HEK293 (cell line): ENCODE measurements around the gene CKMT2.

ENCODE experiments used
- CTCF ChIA-PET: fragments of 350-600 bp; formaldehyde crosslinking; extraction: SDS; loops from one replicate; lab custom pipeline; 2021; ENCODE audit warnings: antibody characterized with exemption; lab: Yijun Ruan, JAX
- POLR2A ChIA-PET: fragments of 300-600 bp; formaldehyde crosslinking; extraction: SDS; loops from one replicate; lab custom pipeline; 2020; ENCODE audit warnings: antibody characterized with exemption, inconsistent platforms; lab: Yijun Ruan, JAX
- H3K27ac ChIP-seq: fragments of 200-500 bp; sonication (Bioruptor generic); 2 replicates; pipeline ENCODE4 v1.5.1; 2014; ENCODE audit warnings: low read depth, low read length, control low read depth, inconsistent platforms; ENCODE audit errors: extremely low read depth
- H3K36me3 ChIP-seq, 2 experiments: fragments of 200-500 bp in 1 of 2; sonication (Bioruptor generic) in 1 of 2; 1 replicate in 1 of 2; 2 replicates in 1 of 2; pipeline ENCODE4 v1.5.1; 2014 to 2017; ENCODE audit warnings: inconsistent platforms in 2 of 2, low read length in 2 of 2; ENCODE audit not compliant: control insufficient read depth in 2 of 2, insufficient read depth in 1 of 2
- H3K4me1 ChIP-seq: fragments of 200-500 bp; sonication (Bioruptor generic); 2 replicates; pipeline ENCODE4 v1.5.1; 2014; ENCODE audit warnings: mild to moderate bottlenecking, low read length, inconsistent platforms; ENCODE audit not compliant: control insufficient read depth, insufficient read depth
- H3K4me3 ChIP-seq: 2 replicates; pipeline ENCODE4 v1.5.1; 2011; ENCODE audit warnings: low read depth, mild to moderate bottlenecking, control low read depth, low read length, moderate library complexity
- H3K9me3 ChIP-seq: fragments of 200-500 bp; sonication (Bioruptor generic); 2 replicates; pipeline ENCODE4 v1.5.1; 2014; ENCODE audit warnings: low read depth, low read length, inconsistent platforms; ENCODE audit not compliant: control insufficient read depth, insufficient read depth
- GLIS2 ChIP-seq: fragments of 450-650 bp; formaldehyde crosslinking; IDR thresholded peaks from 2 replicates; pipeline ENCODE4 v1.5.1; 2016; ENCODE audit warnings: missing biosample characterization, missing genetic modification characterization
- MYNN ChIP-seq: fragments of 450-650 bp; formaldehyde crosslinking; IDR thresholded peaks from 2 replicates; pipeline ENCODE4 v1.5.1; 2016; ENCODE audit warnings: missing biosample characterization, missing genetic modification characterization, borderline replicate concordance
- PRDM1 ChIP-seq: fragments of 450-650 bp; formaldehyde crosslinking; IDR thresholded peaks from 2 replicates; pipeline ENCODE4; 2016; ENCODE audit warnings: missing biosample characterization, missing genetic modification characterization
- PRDM10 ChIP-seq: fragments of 450-650 bp; formaldehyde crosslinking; IDR thresholded peaks from 2 replicates; pipeline ENCODE4 v1.5.1; 2016; ENCODE audit warnings: missing biosample characterization, missing genetic modification characterization
- REST ChIP-seq: fragments of 450-650 bp; formaldehyde crosslinking; IDR thresholded peaks from 2 replicates; pipeline ENCODE4 v1.5.1; 2016; ENCODE audit warnings: missing biosample characterization, missing genetic modification characterization
- SCRT1 ChIP-seq: fragments of 450-650 bp; formaldehyde crosslinking; IDR thresholded peaks from 2 replicates; pipeline ENCODE4 v1.5.1; 2016; ENCODE audit warnings: missing biosample characterization, missing genetic modification characterization, borderline replicate concordance
- ZBTB8A ChIP-seq: fragments of 450-650 bp; formaldehyde crosslinking; IDR thresholded peaks from 2 replicates; pipeline ENCODE4 v1.5.1; 2016; ENCODE audit warnings: missing biosample characterization, missing genetic modification characterization
- ZNF114 ChIP-seq: fragments of 450-650 bp; formaldehyde crosslinking; IDR thresholded peaks from 2 replicates; pipeline ENCODE4 v1.5.0; 2017; ENCODE audit warnings: missing biosample characterization, missing genetic modification characterization
- ZNF223 ChIP-seq: fragments of 450-650 bp; formaldehyde crosslinking; IDR thresholded peaks from 2 replicates; pipeline ENCODE4 v1.5.1; 2016; ENCODE audit warnings: missing biosample characterization, missing genetic modification characterization
- ZNF292 ChIP-seq: fragments of 450-650 bp; formaldehyde crosslinking; IDR thresholded peaks from 2 replicates; pipeline ENCODE4 v1.5.1; 2016; ENCODE audit warnings: low read depth, missing biosample characterization, missing genetic modification characterization, borderline replicate concordance
- ZNF341 ChIP-seq: fragments of 450-650 bp; formaldehyde crosslinking; IDR thresholded peaks from 2 replicates; pipeline ENCODE4; 2016; ENCODE audit warnings: low read depth, missing biosample characterization, missing genetic modification characterization
- ZNF354C ChIP-seq: fragments of 450-650 bp; formaldehyde crosslinking; IDR thresholded peaks from 2 replicates; pipeline ENCODE4 v1.5.1; 2016; ENCODE audit warnings: missing biosample characterization, missing genetic modification characterization, low read depth, borderline replicate concordance
- ZNF398 ChIP-seq: fragments of 450-650 bp; formaldehyde crosslinking; IDR thresholded peaks from 2 replicates; pipeline ENCODE4 v1.5.1; 2017; ENCODE audit warnings: missing biosample characterization, missing genetic modification characterization
- ZNF521 ChIP-seq: fragments of 450-650 bp; formaldehyde crosslinking; IDR thresholded peaks from 2 replicates; pipeline ENCODE4 v1.5.1; 2017; ENCODE audit warnings: missing biosample characterization, mild to moderate bottlenecking, missing genetic modification characterization
- ZNF530 ChIP-seq: fragments of 450-650 bp; formaldehyde crosslinking; IDR thresholded peaks from 2 replicates; pipeline ENCODE4 v1.5.1; 2016; ENCODE audit warnings: low read depth, missing biosample characterization, missing genetic modification characterization
- ZNF555 ChIP-seq: fragments of 450-650 bp; formaldehyde crosslinking; conservative IDR thresholded peaks from 2 replicates; pipeline ENCODE4 v1.5.1; 2017; ENCODE audit warnings: missing biosample characterization, mild to moderate bottlenecking, missing genetic modification characterization, inconsistent platforms
- ZNF623 ChIP-seq: fragments of 450-650 bp; formaldehyde crosslinking; IDR thresholded peaks from 2 replicates; pipeline ENCODE4 v1.5.1; 2016; ENCODE audit warnings: missing biosample characterization, missing genetic modification characterization
- ZNF768 ChIP-seq: fragments of 450-650 bp; formaldehyde crosslinking; IDR thresholded peaks from 2 replicates; pipeline ENCODE4 v1.5.1; 2018; ENCODE audit warnings: missing biosample characterization, mild to moderate bottlenecking, missing genetic modification characterization

Gene CKMT2

DNA sequence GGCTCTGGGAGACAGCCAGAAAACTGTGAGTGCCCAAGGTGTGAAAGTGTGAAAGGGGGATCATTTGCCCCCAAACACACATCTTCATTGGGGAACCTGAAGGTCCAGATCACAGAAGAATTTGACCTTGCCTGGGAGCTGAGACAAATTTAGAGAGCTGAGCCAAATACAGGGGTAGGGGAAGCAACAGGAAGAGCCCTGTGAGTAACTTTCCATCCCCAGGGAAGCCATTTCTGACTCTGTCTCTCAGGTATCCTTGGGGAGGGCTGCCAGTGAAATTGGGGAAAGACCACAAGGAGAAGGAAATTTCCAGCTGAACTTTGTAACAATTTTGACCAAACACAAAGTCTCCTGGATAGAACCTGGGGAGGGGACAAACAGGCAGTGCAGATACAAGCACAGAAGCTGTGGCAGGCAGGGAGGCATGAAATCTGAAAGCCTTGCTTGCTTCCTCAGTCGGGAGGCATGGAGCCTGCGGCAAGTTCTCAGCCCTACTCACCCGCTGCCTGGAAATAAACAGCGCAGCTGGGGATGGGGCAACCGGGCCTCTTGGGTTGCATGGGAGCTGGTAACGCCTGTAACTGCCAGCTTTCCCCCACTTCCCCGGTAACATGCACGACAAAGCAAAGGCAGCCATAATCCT, 36.8 kb downstream of the CKMT2 start:
- Histone ChIP-seq H3K4me1 (peaks cover 15% of the 10 kb centered on the region), H3K4me3 (no peak overlapping the region), H3K9me3 (no peaks in the 10 kb centered on the region), H3K27ac (0 out of 2 replicates have a peak overlapping the region, but pooled peaks have one; percentile 34), H3K36me3 (no peaks in the 10 kb centered on the region)
- TF ChIP-seq GLIS2 (tag by site-specific recombination) (0 out of 2 replicates have a peak, but pooled peaks have one; percentile 31), ZNF292 (tag by site-specific recombination) (no peak), ZNF768 (tag by site-specific recombination) (no peak), ZNF114 (tag by site-specific recombination) (no peak), MYNN (tag by site-specific recombination) (no peak), REST (no peak), ZNF521 (tag by site-specific recombination) (no peak), SCRT1 (no peak), PRDM10 (tag by site-specific recombination) (0 out of 2 replicates have a peak, but pooled peaks have one; percentile 40), ZNF354C (tag by site-specific recombination) (no peak), ZBTB8A (tag by site-specific recombination) (peak; percentile 82), ZNF398 (tag by site-specific recombination) (peak; percentile 48), ZNF623 (tag by site-specific recombination) (no peak), ZNF223 (no peak), ZNF555 (no peak), ZNF341 (tag by site-specific recombination) (peak; percentile 77), PRDM1 (tag by site-specific recombination) (peak; percentile 33; the same call in 1 of the 2 replicates), ZNF530 (no peak)
- CTCF ChIA-PET: no interaction called here
- POLR2A ChIA-PET: no interaction called here
